Stomach (tissue), 9 donors: ENCODE data around the gene KATNB1. TPM values are rescaled to one million over a fixed set of nuclear protein-coding genes. Genes with fewer than 3 reads are reported as not detected.

Experiments
- DNase-seq, 2 donors: peaks; one replicate each; pipeline versions ENCODE4 v3.0.0 to v3.0.0-alpha.2; 2013 to 2019
- H3K27ac ChIP-seq, 5 donors: fragments of 200-600 bp in 4 of 5; sonication (generic) in 4 of 5; one replicate each; pipeline ENCODE4 v1.5.1; 2013 to 2019; ENCODE audit warnings: mild to moderate bottlenecking in 1 of 5, moderate library complexity in 1 of 5
- H3K27me3 ChIP-seq, 3 donors: fragments of 200-600 bp; sonication (generic); one replicate each; pipeline ENCODE4 v1.5.1; 2017 to 2019; ENCODE audit warnings: mixed run types in 1 of 3
- H3K36me3 ChIP-seq, 4 donors: fragments of 200-600 bp; sonication (generic); 1 replicate in 3 of 4; 2 replicates in 1 of 4; pipeline ENCODE4 v1.5.1; 2016 to 2019
- H3K4me1 ChIP-seq, 4 donors: fragments of 200-600 bp; sonication (generic); one replicate each; pipeline ENCODE4 v1.5.1; 2016 to 2019
- H3K4me3 ChIP-seq, 4 donors: fragments of 200-600 bp; sonication (generic) in 3 of 4; one replicate each; pipeline ENCODE4 v1.5.1; 2016 to 2019; ENCODE audit warnings: mild to moderate bottlenecking in 1 of 4
- H3K9me3 ChIP-seq, 4 donors: fragments of 200-600 bp; sonication (generic); one replicate each; pipeline ENCODE4 v1.5.1; 2016 to 2019
- EP300 ChIP-seq: sonication (generic); formaldehyde crosslinking; IDR thresholded peaks from one replicate; pipeline ENCODE4 v1.6.1; 2017; ENCODE audit warnings: antibody characterized with exemption
- POLR2A ChIP-seq, 4 donors: fragments of 450-650 bp; IDR thresholded peaks; one replicate each; pipeline ENCODE4 v1.6.1; 2016; ENCODE audit warnings: antibody characterized with exemption in 4 of 4, control low read depth in 2 of 4, mild to moderate bottlenecking in 1 of 4, moderate library complexity in 1 of 4
- POLR2AphosphoS5 ChIP-seq, 3 donors: sonication (generic); formaldehyde crosslinking; IDR thresholded peaks; one replicate each; pipeline ENCODE4 v1.6.1; 2016; ENCODE audit warnings: antibody characterized with exemption in 3 of 3
- WGBS, 5 donors: extraction: QIAGEN DNeasy Blood & Tissue Kit in 3 of 5; methylation state at CpG; one replicate each; pipeline versions ENCODE4 v1.1.5 to v1.1.7; 2013 to 2018; 5-methylcytosine and 5-hydroxymethylcytosine counted together
- intact Hi-C: fragments of 100-400 bp; cut with DNase I; formaldehyde crosslinking; loops from one replicate; pipeline ENCODE4 v1.15.1; 2023; ENCODE audit warnings: low total_unique reads
- polyA plus RNA-seq, 3 donors: library from polyadenylated mRNA; stranded (reverse); fragments of 200-250 nt; gene quantifications; one replicate each; pipeline ENCODE4 v1.2.3, GENCODE V29; 2013
- total RNA-seq, 5 donors: library from RNA; depleted of rRNA; stranded (reverse); fragments of >200 nt; gene quantifications; one replicate each; pipeline versions ENCODE4 v1.1.0 to v1.2.3, GENCODE V29; 2014 to 2016
- TF ChIP-seq, protein P1 (sequence below), 7 experiments: fragments of 450-650 bp in 4 of 7; fragments of 200-600 bp in 3 of 7; sonication (generic) in 3 of 7; IDR thresholded peaks; one replicate each; pipeline ENCODE4 v1.5.1; 2016 to 2019; ENCODE audit warnings: antibody characterized with exemption in 7 of 7, control low read depth in 2 of 7, mild to moderate bottlenecking in 1 of 7
- donor health status: healthy with polysubstance abuse.
- donor health status: Bipolar disorder and iron deficiency.
- donor health status: healthy.

KATNB1 gene
- total and polyA plus RNA-seq, 8 donors, result 6.7 to 58.5 (median 13.4) TPM

DNA sequence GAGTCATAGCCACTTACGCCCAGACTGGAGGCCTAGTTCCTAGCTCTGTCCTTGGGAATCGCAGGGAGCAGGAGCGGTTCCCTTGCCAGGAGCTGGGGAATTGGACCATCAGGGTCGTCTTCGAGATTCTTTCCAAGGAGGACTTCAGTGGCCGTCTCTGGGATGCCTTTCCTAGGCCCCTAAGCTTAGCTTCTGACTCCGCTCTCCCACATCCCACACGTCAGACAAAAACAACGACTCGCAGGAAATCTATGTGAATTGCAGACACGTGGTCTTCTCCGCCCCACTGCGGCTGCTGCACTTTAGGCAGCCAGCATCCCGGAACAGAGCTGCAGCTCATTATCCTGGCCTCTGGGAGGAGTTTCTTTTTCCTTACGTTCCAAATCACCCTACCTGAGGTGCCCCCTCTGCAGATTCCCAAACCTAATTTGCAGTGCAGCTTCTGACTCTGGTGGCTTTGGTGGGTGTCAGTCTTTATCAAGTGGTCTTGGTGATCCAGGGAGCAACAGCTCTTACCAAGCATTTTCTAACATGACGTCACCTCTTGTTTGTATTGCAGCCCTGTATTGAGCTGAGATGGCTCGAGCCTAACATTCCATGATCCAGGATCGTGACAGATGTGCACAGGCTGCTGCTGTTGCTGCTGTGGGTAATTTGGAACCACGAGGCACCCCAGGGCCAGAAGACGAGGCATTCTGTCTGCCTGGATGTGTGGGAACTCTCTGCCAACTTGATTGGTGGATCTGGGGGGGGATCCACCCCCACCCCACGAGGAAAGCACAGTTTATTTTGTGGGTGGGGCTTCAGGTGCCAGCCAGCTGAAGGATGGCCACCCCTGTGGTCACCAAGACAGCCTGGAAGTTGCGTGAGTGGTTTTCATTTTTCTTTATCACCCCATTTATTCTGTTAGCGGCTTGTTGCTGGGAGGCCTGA lies 1.1 kb downstream of the KATNB1 start:
- Histone ChIP-seq H3K4me1 (peaks cover 14 to 40% (median 23%) of the 10 kb centered on the region in 4 donors), H3K9me3 (no peaks in the 10 kb centered on the region), H3K27me3 (no peaks in the 10 kb centered on the region), H3K27ac (peak overlapping the region; percentile 62 to 86 (median 81)), H3K4me3 (peak overlapping the region; percentile 75 to 97 (median 84)), H3K36me3 (peaks cover 3 to 27% (median 3%) of the 10 kb centered on the region in 4 donors)
- intact Hi-C loops, result no loop called here
- WGBS, 5 donors, result 4 to 12% (median 7%) methylated on average over 22 to 23 of the region's 23 CpGs
- TF ChIP-seq POLR2AphosphoS5 (IDR thresholded peaks at IDR 0.05) (peak in 1 of 3 donors; percentile 58), POLR2A (IDR thresholded peaks at IDR 0.05) (no peak)
- peak; percentile 46 to 88 for DNase-seq

DNA sequence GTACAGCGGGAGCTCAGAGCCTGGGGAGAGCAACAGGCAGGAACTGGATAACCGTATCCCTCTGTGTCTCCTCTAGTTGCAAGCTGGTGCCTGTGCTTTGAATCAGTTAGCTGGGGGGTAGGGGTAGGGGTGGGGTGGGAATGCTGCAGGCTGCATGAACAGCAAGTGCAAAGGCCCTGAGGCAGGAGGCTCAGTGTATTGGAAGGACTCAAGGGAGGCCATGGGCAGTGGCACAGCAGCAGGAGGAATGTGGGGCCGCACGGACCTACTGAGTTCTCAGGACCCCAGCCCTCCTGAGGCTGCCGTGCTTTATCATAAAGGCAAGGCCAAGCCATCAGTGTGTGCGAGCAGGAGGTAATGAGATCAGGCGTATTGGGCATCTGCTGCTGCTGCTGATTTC lies 3.3 kb downstream of the KATNB1 start:
- Histone ChIP-seq H3K27me3 (no peaks in the 10 kb centered on the region), H3K36me3 (peaks cover 3 to 47% (median 20%) of the 10 kb centered on the region in 4 donors), H3K4me1 (peaks cover 14 to 39% (median 23%) of the 10 kb centered on the region in 4 donors), H3K9me3 (no peaks in the 10 kb centered on the region), H3K27ac (no peak overlapping the region), H3K4me3 (no peak overlapping the region)
- intact Hi-C loops, result no loop called here
- TF ChIP-seq, protein P1, sequence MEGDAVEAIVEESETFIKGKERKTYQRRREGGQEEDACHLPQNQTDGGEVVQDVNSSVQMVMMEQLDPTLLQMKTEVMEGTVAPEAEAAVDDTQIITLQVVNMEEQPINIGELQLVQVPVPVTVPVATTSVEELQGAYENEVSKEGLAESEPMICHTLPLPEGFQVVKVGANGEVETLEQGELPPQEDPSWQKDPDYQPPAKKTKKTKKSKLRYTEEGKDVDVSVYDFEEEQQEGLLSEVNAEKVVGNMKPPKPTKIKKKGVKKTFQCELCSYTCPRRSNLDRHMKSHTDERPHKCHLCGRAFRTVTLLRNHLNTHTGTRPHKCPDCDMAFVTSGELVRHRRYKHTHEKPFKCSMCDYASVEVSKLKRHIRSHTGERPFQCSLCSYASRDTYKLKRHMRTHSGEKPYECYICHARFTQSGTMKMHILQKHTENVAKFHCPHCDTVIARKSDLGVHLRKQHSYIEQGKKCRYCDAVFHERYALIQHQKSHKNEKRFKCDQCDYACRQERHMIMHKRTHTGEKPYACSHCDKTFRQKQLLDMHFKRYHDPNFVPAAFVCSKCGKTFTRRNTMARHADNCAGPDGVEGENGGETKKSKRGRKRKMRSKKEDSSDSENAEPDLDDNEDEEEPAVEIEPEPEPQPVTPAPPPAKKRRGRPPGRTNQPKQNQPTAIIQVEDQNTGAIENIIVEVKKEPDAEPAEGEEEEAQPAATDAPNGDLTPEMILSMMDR (IDR thresholded peaks at IDR 0.05), result no peak
- TF ChIP-seq POLR2A (IDR thresholded peaks at IDR 0.05), result no peak
- TF ChIP-seq EP300, result no peak
- TF ChIP-seq POLR2AphosphoS5 (IDR thresholded peaks at IDR 0.05), result no peak
- no peak for DNase-seq
- WGBS, 5 donors, result 96 to 99% (median 98%) methylated on average over 7 of the region's 7 CpGs

DNA sequence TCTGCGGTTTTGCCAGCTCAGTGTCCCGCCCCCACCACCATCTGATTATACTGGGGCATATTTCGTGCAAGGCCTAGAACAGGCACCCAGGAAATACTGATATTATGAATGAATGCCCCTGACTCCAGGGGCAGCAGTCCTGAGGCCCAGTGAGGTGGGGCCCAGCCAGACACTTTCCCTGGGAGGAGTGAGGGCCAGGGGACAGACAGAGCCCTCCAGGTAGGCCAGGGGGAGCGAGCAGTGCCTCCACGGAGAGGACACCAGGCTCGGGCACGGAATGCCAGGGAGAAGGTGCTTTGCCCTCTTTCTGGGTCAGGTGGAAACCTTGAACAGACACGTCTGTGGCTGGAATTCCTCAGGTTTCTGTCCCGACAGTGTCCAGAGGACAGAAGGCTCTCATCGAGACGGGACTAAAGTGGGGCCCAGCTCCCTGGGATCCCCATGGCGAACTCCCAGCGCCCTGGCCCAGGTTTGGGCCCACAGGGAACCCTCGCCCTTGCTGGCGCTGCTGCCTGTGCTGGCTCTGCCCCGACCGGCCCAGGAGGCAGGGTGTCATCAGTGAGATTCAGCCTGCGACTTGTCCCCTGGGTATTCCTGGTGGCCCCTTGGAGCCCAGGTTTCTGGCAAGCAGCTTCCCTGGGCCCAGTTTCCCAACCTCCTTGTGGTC lies 4.3 kb downstream of the KATNB1 start:
- Histone ChIP-seq H3K27ac (no peak overlapping the region), H3K27me3 (no peaks in the 10 kb centered on the region), H3K9me3 (no peaks in the 10 kb centered on the region), H3K4me1 (peaks cover 14 to 29% (median 19%) of the 10 kb centered on the region in 4 donors), H3K4me3 (no peak overlapping the region), H3K36me3 (peaks cover 3 to 57% (median 30%) of the 10 kb centered on the region in 4 donors)
- intact Hi-C loops, result no loop called here
- WGBS, 5 donors, result 84 to 98% (median 93%) methylated on average over 10 to 18 of the region's 18 CpGs
- TF ChIP-seq, protein P1 (IDR thresholded peaks at IDR 0.05), result no peak
- TF ChIP-seq POLR2A (IDR thresholded peaks at IDR 0.05), result no peak
- DNase-seq, result no peak

DNA sequence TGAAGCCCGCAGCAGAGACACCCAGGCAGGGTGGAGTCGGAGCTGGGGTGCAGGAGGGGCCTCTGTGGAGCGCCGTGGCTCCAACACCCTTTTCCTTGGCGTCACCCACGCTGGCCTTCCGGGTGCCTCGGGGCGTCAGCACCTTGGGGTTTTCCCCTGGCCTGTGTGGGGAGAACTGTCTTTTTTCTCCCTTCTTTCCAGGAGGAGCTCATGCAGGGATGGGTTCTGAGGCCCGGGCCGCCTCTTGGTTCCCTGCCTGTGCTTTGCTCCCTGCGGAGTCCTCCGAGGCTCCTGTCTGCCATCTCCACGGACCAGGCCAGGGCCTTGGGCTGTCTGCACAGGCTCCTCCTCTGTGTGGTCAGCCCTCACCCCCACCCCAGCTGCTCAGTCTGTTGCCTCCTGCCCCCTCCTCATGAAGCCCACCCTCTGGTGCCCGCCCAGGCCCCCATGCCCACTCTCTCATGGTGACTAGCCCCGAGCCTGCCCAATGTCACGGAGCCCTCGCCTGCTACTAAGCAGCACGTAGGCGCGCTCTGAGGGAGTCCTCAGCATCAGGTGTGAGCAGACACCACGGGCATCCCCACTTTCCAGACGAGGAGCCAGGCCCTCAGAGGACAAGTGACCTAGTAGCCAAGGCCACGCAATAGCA lies 5.0 kb downstream of the KATNB1 start:
- WGBS, 5 donors, result 91 to 95% (median 94%) methylated on average over 19 to 24 of the region's 24 CpGs
- Histone ChIP-seq H3K4me1 (peaks cover 14 to 29% (median 19%) of the 10 kb centered on the region in 4 donors), H3K9me3 (no peaks in the 10 kb centered on the region), H3K4me3 (no peak overlapping the region), H3K27me3 (no peaks in the 10 kb centered on the region), H3K27ac (no peak overlapping the region), H3K36me3 (peaks cover 3 to 59% (median 31%) of the 10 kb centered on the region in 4 donors)
- intact Hi-C loops, result no loop called here
- no peak for DNase-seq
- TF ChIP-seq EP300 (no peak), POLR2A (IDR thresholded peaks at IDR 0.05) (no peak), POLR2AphosphoS5 (IDR thresholded peaks at IDR 0.05) (no peak)
- TF ChIP-seq, protein P1 (IDR thresholded peaks at IDR 0.05), result no peak
